GM18520 (cell line): Measurements from ENCODE around the gene APCDD1.
A peak's percentile ranks its signal among the peaks of the same experiment; 100 is the strongest.
"Not testable (repeated sequence)": the region's sequence is repeated elsewhere in the genome, so short reads cannot be mapped to it uniquely, and the experiment has no call there.

ENCODE experiments used
- ATAC-seq: cut with Tn5 transposase; IDR thresholded peaks from one replicate; pipeline ENCODE4 v1.9.1; 2021; ENCODE audit not compliant: unreplicated experiment

Gene APCDD1

GRCh38 chr18:10487154-10487553, 32.7 kb downstream of the APCDD1 start:
- ATAC-seq: no peak

DNA sequence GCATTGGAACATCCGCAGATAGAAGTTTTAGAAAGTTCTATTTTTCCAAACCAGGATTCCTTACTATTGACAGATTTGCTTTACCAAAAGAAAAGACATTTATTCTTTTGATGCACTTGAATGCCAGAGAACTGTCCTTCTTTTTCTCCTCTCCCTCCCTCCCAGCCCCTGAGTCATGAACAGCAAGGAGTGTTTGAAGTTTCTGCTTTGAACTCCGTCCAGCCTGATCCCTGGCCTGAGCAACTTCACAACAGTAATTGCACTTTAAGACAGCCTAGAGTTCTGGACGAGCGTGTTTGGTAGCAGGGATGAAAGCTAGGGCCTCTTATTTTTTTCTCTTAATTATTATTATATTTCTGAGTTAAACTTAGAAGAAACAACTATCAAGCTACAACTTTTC, 33.6 kb downstream of the APCDD1 start:
- no peak for ATAC-seq

GRCh38 chr18:10490401-10491165, 36.1 kb downstream of the APCDD1 start:
- peak; percentile 97 for ATAC-seq

- no peak for ATAC-seq
Measured at GRCh38 chr18:10495936-10496335, 41.5 kb downstream of the APCDD1 start.

DNA sequence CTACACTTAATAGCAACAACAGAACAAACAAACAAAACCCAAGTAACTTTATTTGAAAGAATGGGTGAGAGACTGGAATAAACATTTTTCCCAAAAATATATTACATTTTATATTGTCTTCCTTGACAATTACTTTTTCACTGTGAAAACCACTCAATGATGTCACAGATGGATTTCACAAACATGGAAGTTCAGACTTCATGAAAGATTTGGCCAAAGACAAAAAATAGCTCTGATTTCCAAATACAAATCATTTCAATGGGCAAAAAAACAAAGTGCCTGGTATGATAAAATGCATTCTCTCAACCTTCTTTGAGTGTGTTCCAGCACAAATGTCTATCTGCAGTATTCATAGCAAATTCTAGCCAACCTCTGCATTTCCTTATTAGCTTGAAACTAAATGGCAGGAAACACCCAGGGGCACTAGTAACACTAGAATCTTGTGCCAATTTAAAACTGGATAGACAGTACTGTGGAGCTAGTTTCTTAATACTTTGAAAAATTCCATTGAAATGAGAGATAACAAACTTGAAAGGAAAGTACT, 42.8 kb downstream of the APCDD1 start:
- no peak for ATAC-seq

- no peak for ATAC-seq
Measured at GRCh38 chr18:10499230-10499629, 44.8 kb downstream of the APCDD1 start.

- no peak for ATAC-seq
Measured at GRCh38 chr18:10500038-10500437, 45.6 kb downstream of the APCDD1 start.

GRCh38 chr18:10504723-10505122, 50.3 kb downstream of the APCDD1 start:
- ATAC-seq: no peak

- ATAC-seq: not testable (repeated sequence)
Measured at GRCh38 chr18:10505892-10506291, 51.5 kb downstream of the APCDD1 start.

DNA sequence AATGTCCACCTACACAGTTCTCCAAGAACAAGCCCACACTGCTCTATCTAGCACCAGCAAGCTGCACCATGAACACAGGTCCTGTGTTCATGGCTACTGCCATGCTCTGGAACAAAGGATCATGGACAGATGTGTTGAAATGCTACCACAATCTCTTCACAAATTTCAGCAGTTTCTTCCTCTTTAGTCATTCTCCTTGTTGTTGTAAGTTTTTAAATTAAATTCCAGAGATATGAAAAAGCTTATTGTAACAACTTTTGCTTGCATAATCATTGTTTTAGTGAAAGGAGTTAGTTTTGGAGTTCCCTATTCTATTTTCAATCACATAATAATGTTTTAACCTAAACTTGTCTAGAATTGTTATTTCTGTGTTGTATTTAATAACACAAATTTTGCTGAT, 54.2 kb downstream of the APCDD1 start:
- no peak for ATAC-seq

DNA sequence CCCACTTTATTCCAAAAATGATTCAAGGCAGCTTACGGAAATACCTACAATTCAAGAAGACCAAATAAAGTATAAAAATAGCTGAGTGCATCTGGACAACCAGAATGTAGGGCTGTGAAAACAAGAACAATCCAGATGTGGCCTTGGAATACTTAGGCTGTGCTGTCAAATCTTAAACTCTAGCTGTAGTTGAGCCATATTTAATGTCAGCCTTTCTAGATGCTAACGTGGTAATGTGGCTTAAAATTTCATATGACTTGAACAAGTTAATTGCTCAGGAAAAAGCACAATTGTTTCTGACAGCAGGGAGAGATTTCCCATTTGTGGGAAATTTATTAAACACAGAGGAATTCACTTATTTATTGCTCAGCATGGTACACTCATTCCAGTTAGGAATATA, 56.8 kb downstream of the APCDD1 start:
- ATAC-seq: no peak

DNA sequence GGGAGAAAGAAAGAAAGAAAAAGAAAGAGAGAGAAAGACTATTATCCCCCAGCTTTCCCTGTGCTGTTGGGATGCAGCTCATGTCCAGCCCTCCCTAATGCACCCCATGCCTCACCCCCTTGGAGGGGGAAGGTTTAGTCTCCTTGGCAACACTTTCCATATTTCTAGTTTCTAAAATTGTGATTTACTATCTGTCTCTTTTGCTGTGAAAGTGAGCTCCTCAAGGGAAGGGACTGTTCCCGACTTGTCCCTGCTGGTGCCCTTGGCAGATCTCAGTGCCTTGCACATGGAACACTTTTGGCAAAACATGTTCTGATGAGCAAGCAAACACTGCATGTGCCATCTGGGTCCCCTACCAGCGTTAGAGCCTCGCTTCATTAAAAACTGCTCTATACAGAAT, 59.6 kb downstream of the APCDD1 start:
- ATAC-seq: no peak

DNA sequence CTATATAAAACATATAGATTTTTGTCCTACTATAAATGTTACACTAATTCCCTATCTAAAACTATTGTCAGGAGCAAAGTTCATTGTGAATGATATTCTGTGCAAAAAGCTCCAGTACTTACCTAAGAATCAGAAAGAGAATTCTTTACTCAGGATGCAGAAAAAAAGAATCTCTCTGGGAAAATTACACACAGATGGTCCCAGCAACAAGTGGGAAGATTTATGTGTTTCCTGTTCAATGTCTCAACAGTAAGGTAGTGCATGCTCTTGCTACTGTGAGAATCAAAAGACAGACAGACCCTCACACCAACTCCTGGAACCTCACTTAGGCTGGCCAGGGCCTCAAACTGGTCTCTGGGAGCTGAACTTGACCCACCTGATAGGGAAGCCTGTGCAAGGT, 60.2 kb downstream of the APCDD1 start:
- no peak for ATAC-seq

DNA sequence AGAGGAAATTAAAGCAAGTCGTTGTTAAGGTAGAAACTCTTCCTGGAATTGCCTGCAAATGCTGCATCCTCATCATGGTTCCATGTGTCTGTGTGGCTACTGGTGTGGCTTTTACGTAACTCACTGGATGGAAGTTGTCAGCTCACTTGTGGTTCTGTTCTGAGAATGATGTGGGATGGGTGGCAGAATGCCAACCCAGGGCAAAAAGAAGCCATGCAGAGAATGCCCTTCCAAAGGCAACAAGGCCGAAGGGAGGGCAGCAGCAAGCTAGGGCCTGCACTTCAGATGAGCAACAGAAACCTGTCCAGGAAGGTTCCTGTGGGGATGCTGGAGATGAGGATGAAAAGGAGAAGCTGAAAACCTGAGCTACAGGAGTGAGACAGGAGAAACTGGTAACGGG, 61.0 kb downstream of the APCDD1 start:
- no peak for ATAC-seq

- ATAC-seq: no peak
Measured at GRCh38 chr18:10516078-10516477, 61.6 kb downstream of the APCDD1 start.

GRCh38 chr18:10518595-10519255, 64.3 kb downstream of the APCDD1 start:
- ATAC-seq: no peak

DNA sequence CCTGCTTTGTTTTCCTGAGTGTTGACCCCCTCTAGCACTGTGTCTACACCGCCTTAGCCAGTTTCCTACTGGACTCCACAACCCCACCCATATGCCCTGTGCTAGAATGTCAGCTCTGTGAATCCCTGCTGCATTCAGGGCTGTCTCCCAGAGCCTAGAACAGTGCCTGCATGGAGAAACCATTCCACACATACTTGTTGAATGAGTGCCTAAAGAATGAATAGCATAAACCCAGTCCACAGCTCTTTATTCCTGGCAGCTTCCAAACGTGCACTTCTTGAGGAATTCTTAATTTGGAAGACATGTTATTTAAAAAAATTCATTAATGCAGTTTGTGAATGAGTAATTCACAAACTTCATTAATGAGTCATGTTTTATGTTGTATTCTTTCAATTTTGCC, 64.9 kb downstream of the APCDD1 start:
- ATAC-seq: no peak

GRCh38 chr18:10519999-10520935, 65.8 kb downstream of the APCDD1 start:
- ATAC-seq: peak; percentile 57

GRCh38 chr18:10521566-10521965, 67.1 kb downstream of the APCDD1 start:
- no peak for ATAC-seq

DNA sequence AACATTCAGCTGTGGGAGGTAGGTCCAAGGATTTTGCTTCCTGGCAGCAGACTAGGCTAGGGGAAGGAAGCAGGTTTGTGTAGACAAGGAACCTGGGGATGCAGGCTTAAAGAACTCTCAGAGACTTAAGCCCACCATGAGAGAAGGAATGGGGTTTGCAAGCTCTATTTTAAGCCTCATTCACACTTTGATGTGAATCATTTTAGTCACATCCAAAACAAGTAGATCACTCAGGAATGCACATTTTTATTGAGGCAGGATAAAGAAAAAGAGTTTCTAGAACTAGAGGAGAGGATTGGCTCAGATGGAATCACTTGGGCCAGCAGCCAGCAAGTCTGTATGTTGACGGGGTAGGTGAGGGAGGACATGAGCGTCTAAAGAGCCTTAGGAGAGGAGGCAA, 68.1 kb downstream of the APCDD1 start:
- no peak for ATAC-seq

GRCh38 chr18:10523544-10523943, 69.1 kb downstream of the APCDD1 start:
- ATAC-seq: no peak
